Stomach (tissue), 4 donors: Measurements from ENCODE around the gene NUMB.

Experiments
- CTCF ChIP-seq, 7 experiments: fragments of 450-650 bp in 4 of 7; fragments of 200-600 bp in 3 of 7; sonication (generic) in 3 of 7; IDR thresholded peaks; one replicate each; pipeline ENCODE4 v1.5.1; 2016 to 2019; ENCODE audit warnings: antibody characterized with exemption in 7 of 7, control low read depth in 2 of 7, mild to moderate bottlenecking in 1 of 7
- POLR2A ChIP-seq, 4 donors: fragments of 450-650 bp; IDR thresholded peaks; one replicate each; pipeline ENCODE4 v1.6.1; 2016; ENCODE audit warnings: antibody characterized with exemption in 4 of 4, control low read depth in 2 of 4, mild to moderate bottlenecking in 1 of 4, moderate library complexity in 1 of 4

DNA sequence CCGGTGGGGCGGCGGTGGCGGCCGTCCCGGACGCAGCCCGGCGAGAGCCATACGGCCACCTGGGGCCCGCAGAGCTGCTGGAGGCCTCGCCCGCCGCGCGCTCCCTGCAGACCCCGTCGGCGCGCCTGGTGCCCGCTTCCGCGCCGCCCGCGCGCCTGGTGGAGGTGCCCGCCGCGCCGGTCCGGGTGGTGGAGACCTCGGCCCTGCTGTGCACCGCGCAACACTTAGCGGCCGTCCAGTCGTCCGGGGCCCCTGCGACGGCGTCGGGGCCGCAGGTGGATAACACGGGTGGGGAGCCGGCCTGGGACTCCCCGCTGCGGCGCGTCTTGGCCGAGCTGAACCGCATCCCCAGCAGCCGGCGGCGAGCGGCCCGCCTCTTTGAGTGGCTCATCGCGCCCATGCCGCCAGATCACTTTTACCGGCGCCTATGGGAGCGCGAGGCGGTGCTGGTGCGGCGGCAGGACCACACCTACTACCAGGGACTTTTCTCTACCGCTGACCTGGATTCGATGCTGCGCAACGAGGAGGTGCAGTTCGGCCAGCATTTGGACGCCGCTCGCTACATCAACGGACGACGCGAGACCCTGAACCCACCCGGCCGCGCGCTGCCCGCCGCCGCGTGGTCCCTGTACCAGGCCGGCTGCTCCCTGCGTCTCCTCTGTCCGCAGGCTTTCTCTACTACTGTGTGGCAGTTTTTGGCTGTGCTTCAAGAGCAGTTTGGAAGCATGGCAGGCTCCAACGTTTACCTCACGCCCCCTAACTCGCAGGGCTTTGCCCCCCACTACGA is 33.1 kb upstream of the NUMB start:
- no peak for TF ChIP-seq CTCF (IDR thresholded peaks at IDR 0.05)
- peak in 1 of 4 donors; percentile 27 for TF ChIP-seq POLR2A (IDR thresholded peaks at IDR 0.05)
